GM12874 (cell line): Measurements from ENCODE around the gene CEP89.

ENCODE experiments used
- TF ChIP-seq, protein P1 (sequence below): IDR thresholded peaks from 2 replicates; pipeline ENCODE4 v1.5.1; 2011; ENCODE audit warnings: low read depth, mild to moderate bottlenecking, control low read depth, low read length, moderate library complexity; ENCODE audit not compliant: insufficient read depth

Gene CEP89

DNA sequence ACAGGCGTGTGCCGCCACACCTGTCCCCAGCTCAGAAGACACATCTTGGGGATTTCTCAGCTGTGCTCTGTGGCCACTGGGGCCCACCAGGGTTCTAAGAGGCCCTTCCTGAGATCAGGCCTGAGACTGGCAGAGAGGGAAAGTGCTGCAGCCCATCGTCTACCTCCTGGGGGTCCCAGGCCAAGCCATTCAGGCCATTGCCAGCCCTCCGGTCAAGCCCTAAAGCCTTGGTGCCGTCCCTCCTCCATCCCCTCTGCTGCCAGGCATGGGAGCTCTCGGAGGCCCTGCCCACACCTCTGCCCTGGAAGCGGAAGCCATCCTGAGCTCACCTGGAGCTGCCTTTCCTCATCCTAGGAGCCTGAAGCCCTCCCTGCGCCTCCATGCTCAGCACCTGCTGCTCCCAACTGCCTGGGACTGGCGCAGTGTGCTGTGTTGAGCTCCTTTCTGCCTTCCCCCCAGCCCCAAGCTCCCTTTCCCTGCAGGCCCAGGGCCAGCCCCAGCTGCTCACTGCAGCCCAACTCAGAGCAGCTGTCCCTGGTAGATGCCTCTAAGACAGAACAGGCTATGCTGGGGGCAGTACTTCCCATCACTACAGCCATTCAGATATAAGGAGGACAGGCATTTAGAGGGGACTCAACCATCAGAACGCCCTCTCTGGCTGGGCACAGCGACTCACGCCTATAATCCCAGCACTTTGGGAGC lies 105.0 kb downstream of the CEP89 start:
- TF ChIP-seq, protein P1, sequence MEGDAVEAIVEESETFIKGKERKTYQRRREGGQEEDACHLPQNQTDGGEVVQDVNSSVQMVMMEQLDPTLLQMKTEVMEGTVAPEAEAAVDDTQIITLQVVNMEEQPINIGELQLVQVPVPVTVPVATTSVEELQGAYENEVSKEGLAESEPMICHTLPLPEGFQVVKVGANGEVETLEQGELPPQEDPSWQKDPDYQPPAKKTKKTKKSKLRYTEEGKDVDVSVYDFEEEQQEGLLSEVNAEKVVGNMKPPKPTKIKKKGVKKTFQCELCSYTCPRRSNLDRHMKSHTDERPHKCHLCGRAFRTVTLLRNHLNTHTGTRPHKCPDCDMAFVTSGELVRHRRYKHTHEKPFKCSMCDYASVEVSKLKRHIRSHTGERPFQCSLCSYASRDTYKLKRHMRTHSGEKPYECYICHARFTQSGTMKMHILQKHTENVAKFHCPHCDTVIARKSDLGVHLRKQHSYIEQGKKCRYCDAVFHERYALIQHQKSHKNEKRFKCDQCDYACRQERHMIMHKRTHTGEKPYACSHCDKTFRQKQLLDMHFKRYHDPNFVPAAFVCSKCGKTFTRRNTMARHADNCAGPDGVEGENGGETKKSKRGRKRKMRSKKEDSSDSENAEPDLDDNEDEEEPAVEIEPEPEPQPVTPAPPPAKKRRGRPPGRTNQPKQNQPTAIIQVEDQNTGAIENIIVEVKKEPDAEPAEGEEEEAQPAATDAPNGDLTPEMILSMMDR = no peak

DNA sequence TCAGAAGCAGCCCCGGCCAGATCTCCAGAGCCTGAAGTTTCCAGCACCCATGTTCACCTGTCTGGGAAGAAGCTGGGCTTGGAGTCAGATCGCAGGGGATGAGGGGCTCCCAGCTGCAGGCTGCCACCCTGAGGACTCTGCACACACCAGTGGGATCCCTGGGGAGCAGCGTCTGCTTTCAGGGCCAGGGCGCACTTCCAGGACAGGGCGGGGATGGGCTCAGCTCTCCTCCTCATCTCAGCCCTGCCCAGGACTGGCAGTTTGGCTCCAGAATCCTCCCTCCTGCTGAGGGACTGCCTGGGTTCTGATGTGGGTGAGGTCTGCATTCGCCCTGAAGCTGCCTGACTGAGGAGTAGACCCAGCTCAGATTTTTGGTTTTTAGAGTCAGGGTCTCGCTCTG lies 105.7 kb downstream of the CEP89 start:
- TF ChIP-seq, protein P1 = no peak

DNA sequence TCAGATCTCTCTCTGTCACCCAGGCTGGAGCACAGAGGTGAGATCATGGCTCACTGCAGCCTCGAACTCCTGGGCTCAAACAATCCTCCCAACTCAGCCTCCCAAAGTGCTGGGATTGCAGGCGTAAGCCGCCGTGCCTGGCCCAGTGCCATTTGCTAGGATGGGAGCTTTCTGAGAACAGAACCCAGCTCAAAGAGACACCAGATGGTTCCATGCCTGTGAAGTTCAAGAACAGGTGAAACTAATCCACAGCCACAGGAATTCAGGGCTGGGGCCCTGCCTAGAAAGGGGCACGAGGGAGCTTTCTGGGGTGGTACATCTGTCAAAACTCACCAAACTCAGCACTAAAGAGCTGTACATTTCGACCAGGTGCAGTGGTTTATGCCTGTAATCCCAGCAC lies 106.4 kb downstream of the CEP89 start:
- TF ChIP-seq, protein P1 = no peak

DNA sequence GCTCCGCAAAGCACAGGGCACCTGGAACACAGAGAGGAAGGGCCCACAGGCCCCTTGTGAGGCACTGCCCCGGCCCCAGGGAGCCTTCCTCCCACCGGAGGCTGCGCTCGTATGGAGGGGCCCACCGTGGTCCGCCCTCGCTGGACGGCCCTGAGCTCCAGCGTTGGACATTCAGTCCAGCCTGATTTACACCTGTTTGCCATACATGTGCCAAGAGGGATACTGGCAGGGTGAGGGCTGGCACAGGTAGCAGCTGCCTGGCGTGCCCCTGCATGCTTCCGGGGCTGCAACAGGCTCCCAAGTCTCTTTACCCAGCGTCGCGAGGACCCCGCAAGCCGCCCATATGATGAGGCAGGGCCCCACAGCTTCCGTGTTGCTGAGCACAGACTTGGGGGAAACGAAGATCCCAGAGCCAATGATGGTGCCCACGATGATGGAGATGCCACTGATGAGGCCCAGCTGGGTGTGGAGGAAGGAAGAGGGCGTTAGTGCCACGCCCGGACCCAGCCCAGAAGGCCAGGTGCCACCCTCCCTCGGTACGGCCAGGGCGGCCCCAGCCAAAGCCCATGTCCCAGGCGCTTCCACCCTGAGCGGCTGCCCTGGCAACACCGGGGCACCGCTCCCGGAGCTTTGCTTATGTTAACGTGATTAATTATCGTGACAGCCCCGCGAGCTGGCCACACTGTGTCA lies 107.3 kb downstream of the CEP89 start:
- TF ChIP-seq, protein P1 = no peak

DNA sequence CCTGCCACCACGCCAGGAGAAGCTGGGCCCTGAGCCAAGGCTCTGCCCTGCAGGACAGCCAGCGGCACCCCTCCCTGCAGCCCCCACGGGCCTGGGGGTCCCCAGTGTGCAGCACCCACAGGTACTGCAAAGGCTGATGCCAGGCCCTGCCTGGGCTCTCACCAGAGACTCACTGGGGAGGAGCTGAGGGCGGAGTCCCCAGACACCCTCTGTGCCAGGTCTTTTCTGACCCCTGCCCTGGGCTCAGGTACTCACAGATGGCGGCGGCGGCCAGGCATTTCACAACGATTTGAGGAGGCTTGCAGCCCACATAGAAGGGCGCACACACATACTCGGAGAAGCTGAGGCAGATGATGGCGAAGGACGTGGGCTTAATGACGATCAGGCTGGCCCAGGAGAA lies 107.9 kb downstream of the CEP89 start:
- TF ChIP-seq, protein P1 = no peak

DNA sequence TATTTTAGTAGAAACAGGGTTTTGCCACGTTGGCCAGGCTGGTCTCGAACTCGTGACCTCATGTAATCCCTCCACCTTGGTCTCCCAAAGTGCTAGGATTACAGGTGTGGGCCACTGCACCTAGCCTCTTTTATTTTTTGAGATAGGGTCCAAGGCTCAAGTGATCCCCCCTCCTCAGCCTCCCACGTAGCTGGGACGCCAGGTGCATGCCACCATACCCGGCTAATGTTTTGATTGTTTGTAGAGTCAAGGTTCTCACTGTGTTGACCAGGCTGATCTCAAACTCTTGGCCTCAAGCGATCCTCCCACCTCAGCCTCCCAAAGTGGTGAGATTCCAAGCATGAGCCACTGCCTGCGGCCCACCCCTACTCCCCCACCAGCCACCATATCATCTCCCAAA lies 108.5 kb downstream of the CEP89 start:
- TF ChIP-seq, protein P1 = no peak

DNA sequence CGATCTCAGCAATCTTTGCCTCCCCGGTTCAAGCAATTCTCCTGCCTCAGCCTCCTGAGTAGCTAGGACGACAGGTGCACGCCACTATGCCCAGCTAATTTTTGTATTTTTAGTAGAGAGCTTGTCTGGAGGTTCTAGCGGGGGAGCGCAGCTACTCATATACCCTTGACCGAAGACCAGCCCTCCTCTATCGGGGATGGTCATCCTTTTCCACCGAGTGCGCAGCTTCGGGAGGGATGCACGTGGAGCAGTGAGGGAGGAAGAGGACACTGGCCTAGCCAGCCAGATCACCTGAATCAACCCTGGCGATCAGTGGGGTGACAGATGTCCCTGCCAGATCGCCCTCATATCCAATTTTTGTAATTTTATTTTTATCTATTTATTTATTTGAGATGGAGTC lies 109.0 kb downstream of the CEP89 start:
- TF ChIP-seq, protein P1 = no peak
